Stomach (tissue), 4 donors: ENCODE data around the gene SCN9A.
"Not testable (repeated sequence)": the region's sequence is repeated elsewhere in the genome, so short reads cannot be mapped to it uniquely, and the experiment has no call there.

Experiments used
- CTCF ChIP-seq, 7 experiments: fragments of 450-650 bp in 4 of 7; fragments of 200-600 bp in 3 of 7; sonication (generic) in 3 of 7; IDR thresholded peaks; one replicate each; pipeline ENCODE4 v1.5.1; 2016 to 2019; ENCODE audit warnings: antibody characterized with exemption in 7 of 7, control low read depth in 2 of 7, mild to moderate bottlenecking in 1 of 7
- EP300 ChIP-seq: sonication (generic); formaldehyde crosslinking; IDR thresholded peaks from one replicate; pipeline ENCODE4 v1.6.1; 2017; ENCODE audit warnings: antibody characterized with exemption
- POLR2A ChIP-seq, 4 donors: fragments of 450-650 bp; IDR thresholded peaks; one replicate each; pipeline ENCODE4 v1.6.1; 2016; ENCODE audit warnings: antibody characterized with exemption in 4 of 4, control low read depth in 2 of 4, mild to moderate bottlenecking in 1 of 4, moderate library complexity in 1 of 4

- not testable (repeated sequence) for TF ChIP-seq CTCF (IDR thresholded peaks at IDR 0.05); EP300; POLR2A (IDR thresholded peaks at IDR 0.05)
Observed at GRCh38 chr2:166312863-166313262, 62.9 kb downstream of the SCN9A start.
